ENCODE data around the gene ANTXR1. TPM values are rescaled to one million over a fixed set of nuclear protein-coding genes. Genes with fewer than 3 reads are reported as not detected.

ANTXR1 gene
- total and polyA plus RNA-seq, 9 of the 15 experiments (the other 6 are each of a cell fraction or from before 2014, with no cell fraction given), result 0.07 to 1.00 (median 0.54) TPM

GRCh38 chr2:69031466-69031865 is 18.5 kb downstream of the ANTXR1 start:
- no peak overlapping the region for H3K4me2 ChIP-seq (ENCODE audit: insufficient read depth, low read length)
- intact Hi-C loops (cut with micrococcal nuclease), result no loop called here
- no peaks in the 10 kb centered on the region for H3K79me2 ChIP-seq (ENCODE audit: control insufficient read depth, insufficient read depth, low read length)

More at GRCh38 chr2:69031466-69031865, 18.5 kb downstream of the ANTXR1 start:
- BruUV-seq (replicated peaks), result no TSS peak
- H3K9me3 ChIP-seq (replicated peaks; ENCODE audit: control insufficient read depth, insufficient read depth, low read depth, low read length), result no peaks in the 10 kb centered on the region
- no peak overlapping the region for H2AFZ ChIP-seq (ENCODE audit: low read depth, low read length)
- FAIRE-seq (no peak), ATAC-seq (no peak), DNase-seq (ENCODE audit: extremely low read depth in 1 of 4, low spot score in 3 of 4) (no peak)
- H4K20me1 ChIP-seq (replicated peaks; ENCODE audit: control insufficient read depth, insufficient read depth, low read length), result no peaks in the 10 kb centered on the region
- H3K27ac ChIP-seq (ENCODE audit: extremely low read depth, low read depth, low read length), result no peak overlapping the region
- 0% methylated on average over 1 of the region's 1 CpG for WGBS (ENCODE audit: insufficient coverage, low coverage, missing lambda C conversion rate)
- H3K4me1 ChIP-seq (replicated peaks in 1 of 2; ENCODE audit: control insufficient read depth in 2 of 2, insufficient read depth in 2 of 2, low read length in 2 of 2), result no peaks in the 10 kb centered on the region
- no peaks in the 10 kb centered on the region for H3K9me1 ChIP-seq (ENCODE audit: control insufficient read depth, insufficient read depth, low read length)
- TF ChIP-seq BHLHE40 (IDR thresholded peaks at IDR 0.05; ENCODE audit: low read length), result no peak
- TF ChIP-seq TAF7 (tag; IDR thresholded peaks at IDR 0.05), result no peak
- TF ChIP-seq ELK3 (CRISPR knock-in tag; IDR thresholded peaks at IDR 0.05), result no peak
- no peak for TF ChIP-seq GTF2B (IDR thresholded peaks at IDR 0.05; ENCODE audit: extremely low read depth, insufficient read length)
- H3K27me3 ChIP-seq (ENCODE audit: control insufficient read depth in 2 of 2, insufficient read depth in 2 of 2, low read length in 2 of 2), result peaks cover 0 to 8% of the 10 kb centered on the region in 2 experiments; a peak in 1 of 5 replicates
- CTCF ChIA-PET (ENCODE audit: low intra/inter-chr PET ratio), result no interaction called here
- in situ Hi-C loops (cut with MboI), result loop anchor here (25.0 kb wide), 2 partner anchors 281 to 681 kb away; no protein-coding TSS in a partner anchor
- H3K4me3 ChIP-seq, result no peak overlapping the region
- no peak overlapping the region for H3K9ac ChIP-seq (ENCODE audit: insufficient read depth in 1 of 2, low read depth in 2 of 2, low read length in 2 of 2)
- H3K36me3 ChIP-seq (ENCODE audit: control insufficient read depth, insufficient read depth, low read length), result no peaks in the 10 kb centered on the region
- POLR2A ChIA-PET, result no interaction called here
